Measurements from ENCODE around the gene TAS1R1.
A peak's percentile ranks its signal among the peaks of the same experiment; 100 is the strongest.

The TAS1R1 gene

DNA sequence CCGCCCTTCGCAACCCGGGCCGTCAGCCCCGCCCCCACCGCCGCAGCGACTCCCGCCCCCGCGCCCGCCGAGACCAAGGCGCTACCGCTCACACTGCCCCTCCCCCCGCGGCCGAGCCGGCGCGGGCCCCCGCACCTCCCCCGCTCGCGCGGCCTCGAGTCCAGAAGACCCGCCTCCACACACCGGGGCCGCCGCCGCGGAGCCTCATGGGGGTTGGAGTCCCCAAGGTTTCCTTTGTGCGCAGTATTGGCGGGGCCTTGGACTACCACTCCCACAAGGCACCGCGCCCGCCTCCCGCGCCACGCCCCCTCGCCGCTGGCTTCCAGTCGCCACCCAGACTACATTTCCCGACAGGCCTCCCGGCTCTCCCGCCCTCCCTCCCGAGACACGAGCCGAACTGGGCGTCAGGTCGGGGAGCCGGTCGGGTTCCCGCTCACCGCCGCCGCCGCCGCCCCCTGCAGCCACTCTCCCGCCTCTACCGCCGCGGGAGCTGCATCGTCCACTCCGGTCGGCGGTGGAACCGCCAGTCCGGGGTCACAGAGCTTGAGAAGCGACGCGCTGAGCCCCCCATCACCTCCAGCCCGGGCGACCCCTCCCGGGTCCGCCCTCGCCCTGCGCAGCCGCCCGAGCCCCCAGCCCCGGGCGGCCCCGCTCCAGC lies 58.4 kb downstream of the TAS1R1 start, which contains the start of gene PHF13:
Gene PHF13 (plus strand): TSS at position 371 of the 658 bp plus-strand sequence. CDS start 336 bp downstream, outside the sequence.
- Histone ChIP-seq H3K4me2 (ENCODE audit: low read length) (peak within 1 kb of the TSS; percentile 97), H3K4me3 (ENCODE audit: low read length) (peak within 1 kb of the TSS; percentile 84), H3K27me3 (ENCODE audit: control insufficient read depth, low read length) (peaks cover 5% of the 10 kb centered on the region), H3F3A (ENCODE audit: control insufficient read depth, insufficient read depth) (peaks cover 2% of the 10 kb centered on the region; the same call in 1 of the 2 replicates), H3K4me1 (ENCODE audit: control insufficient read depth, low read length) (peaks cover 17% of the 10 kb centered on the region), H4K20me1 (ENCODE audit: control insufficient read depth, insufficient read depth, low read depth, low read length) (0 out of 2 replicates have a peak, but pooled peaks cover 4% of the 10 kb centered on the region), H3K27ac (ENCODE audit: low read depth, low read length) (peak within 1 kb of the TSS; percentile 32; the same call in 1 of the 2 replicates), H3K79me2 (ENCODE audit: control insufficient read depth, low read length) (peaks cover 36% of the 10 kb centered on the region), H3K9me2 (replicated peaks; ENCODE audit: control insufficient read depth, low read length) (no peaks in the 10 kb centered on the region), H3K9me3 (ENCODE audit: control insufficient read depth, insufficient read depth, low read length) (no peaks in the 10 kb centered on the region), H3K36me3 (ENCODE audit: control insufficient read depth, low read length) (peaks cover 11% of the 10 kb centered on the region)
- no peak for TF ChIP-seq EZH2phosphoT487 (IDR thresholded peaks at IDR 0.05; ENCODE audit: borderline replicate concordance, low read length)

DNA sequence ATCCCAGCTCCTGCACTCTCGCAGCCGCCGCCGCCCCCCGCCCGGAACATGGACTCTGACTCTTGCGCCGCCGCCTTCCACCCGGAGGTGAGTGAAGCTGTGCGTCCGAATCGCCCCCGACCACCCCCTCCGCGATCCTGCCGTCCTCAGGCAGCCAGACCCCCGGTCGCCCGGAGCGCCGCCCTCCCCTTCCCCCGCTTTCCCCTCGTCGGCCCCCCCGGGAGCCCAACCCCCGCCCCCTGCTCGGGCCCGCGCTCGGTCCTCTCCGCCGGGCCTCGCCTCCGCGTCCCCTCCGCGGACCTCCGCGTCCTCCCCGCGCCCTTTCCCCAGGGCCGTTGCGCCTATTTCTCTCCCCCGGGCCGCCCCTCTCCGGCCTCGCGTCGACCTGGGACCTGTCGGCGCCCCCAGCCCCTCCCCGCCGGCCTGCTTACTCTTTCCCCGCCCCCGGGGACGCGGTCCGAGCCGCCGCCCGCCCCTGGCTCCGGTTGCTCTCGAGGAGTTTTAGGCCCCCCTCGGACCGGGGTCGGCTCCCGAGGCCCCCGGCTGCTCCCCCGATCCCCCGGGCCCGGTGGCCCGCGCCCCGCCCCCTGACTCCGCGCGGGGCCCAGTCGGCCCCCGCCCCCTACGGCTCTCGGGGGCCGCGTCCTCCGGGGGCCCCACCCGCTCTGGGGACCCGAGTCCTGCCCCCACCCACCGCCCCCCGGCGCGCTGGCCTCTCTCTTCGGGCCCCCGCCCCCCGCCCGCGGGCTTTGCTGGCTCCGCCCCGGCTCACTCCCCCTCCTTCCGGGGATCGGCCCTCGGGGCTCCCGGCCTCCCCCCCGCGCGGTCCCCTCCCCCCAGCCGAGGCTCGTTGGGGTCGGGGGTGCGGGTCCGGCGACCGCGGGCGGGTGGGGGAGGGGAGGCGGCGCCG lies 59.2 kb downstream of the TAS1R1 start:
- H3K36me3 ChIP-seq (ENCODE audit: control insufficient read depth, low read length) = peaks cover 16% of the 10 kb centered on the region
- peak overlapping the region; percentile 32; the same call in 1 of the 2 replicates for H3K27ac ChIP-seq (ENCODE audit: low read depth, low read length)
- no peak for TF ChIP-seq EZH2phosphoT487 (IDR thresholded peaks at IDR 0.05; ENCODE audit: borderline replicate concordance, low read length)
- TF ChIP-seq, protein P1, sequence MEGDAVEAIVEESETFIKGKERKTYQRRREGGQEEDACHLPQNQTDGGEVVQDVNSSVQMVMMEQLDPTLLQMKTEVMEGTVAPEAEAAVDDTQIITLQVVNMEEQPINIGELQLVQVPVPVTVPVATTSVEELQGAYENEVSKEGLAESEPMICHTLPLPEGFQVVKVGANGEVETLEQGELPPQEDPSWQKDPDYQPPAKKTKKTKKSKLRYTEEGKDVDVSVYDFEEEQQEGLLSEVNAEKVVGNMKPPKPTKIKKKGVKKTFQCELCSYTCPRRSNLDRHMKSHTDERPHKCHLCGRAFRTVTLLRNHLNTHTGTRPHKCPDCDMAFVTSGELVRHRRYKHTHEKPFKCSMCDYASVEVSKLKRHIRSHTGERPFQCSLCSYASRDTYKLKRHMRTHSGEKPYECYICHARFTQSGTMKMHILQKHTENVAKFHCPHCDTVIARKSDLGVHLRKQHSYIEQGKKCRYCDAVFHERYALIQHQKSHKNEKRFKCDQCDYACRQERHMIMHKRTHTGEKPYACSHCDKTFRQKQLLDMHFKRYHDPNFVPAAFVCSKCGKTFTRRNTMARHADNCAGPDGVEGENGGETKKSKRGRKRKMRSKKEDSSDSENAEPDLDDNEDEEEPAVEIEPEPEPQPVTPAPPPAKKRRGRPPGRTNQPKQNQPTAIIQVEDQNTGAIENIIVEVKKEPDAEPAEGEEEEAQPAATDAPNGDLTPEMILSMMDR (IDR thresholded peaks at IDR 0.05; ENCODE audit: low read depth, low read length, poor library complexity, severe bottlenecking) = no peak
- peak overlapping the region; percentile 69 for H3K4me2 ChIP-seq (ENCODE audit: low read length)
- H3F3A ChIP-seq (ENCODE audit: control insufficient read depth, insufficient read depth) = peaks cover 2% of the 10 kb centered on the region; the same call in 1 of the 2 replicates
- peaks cover 16% of the 10 kb centered on the region for H3K4me1 ChIP-seq (ENCODE audit: control insufficient read depth, low read length)
- no peaks in the 10 kb centered on the region for H3K9me2 ChIP-seq (replicated peaks; ENCODE audit: control insufficient read depth, low read length)
- H3K27me3 ChIP-seq (ENCODE audit: control insufficient read depth, low read length) = peaks cover 5% of the 10 kb centered on the region
- H3K4me3 ChIP-seq (ENCODE audit: low read length) = peak overlapping the region; percentile 84
- H3K9me3 ChIP-seq (ENCODE audit: control insufficient read depth, insufficient read depth, low read length) = no peaks in the 10 kb centered on the region
- peaks cover 36% of the 10 kb centered on the region for H3K79me2 ChIP-seq (ENCODE audit: control insufficient read depth, low read length)
- 0 out of 2 replicates have a peak, but pooled peaks cover 4% of the 10 kb centered on the region for H4K20me1 ChIP-seq (ENCODE audit: control insufficient read depth, insufficient read depth, low read depth, low read length)

DNA sequence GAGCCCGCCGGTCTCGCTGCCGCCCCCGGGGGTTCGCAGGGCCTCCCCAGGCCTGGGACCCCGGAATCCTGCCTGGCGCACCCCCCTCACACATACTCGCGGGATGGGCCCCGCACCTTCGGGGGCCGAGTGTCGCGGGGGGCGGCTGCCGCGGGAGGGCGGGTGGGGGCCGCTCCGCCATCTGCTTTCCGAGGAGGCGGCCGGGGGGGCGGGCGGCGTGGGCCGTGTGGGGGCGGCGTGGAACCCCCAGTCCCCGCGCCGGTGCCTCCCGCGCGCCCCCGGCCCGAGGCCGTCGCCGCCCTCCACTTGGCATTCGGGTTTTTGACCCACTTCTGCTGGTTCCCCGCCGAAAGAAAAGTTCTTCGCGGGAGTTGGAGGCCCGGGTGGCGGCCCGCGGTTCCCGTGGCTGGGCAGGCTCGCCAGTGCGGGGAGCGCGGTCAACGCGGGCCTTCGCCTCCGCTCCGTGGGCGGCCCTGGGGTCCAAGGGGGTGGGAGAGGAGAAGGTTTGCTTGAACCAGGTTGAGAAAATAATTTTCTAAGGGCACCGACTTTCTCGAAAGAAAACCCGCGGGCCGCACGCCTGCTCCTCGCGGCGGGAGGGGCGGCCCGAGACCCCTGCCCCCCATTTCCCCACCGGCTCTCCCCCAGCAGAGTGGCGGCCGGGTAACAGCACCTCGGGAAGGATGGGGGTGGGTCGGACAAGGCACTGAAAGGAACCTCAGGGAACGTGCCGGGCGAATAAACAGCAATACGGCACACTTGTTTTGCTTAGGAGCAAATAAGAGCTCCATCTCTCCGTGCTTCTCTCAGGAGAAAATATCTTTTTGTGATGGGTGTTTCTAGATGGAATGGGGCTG lies 60.0 kb downstream of the TAS1R1 start:
- Histone ChIP-seq H3K79me2 (ENCODE audit: control insufficient read depth, low read length) (peaks cover 36% of the 10 kb centered on the region), H3K27ac (ENCODE audit: low read depth, low read length) (no peak overlapping the region), H3K27me3 (ENCODE audit: control insufficient read depth, low read length) (peaks cover 5% of the 10 kb centered on the region), H3K9me2 (replicated peaks; ENCODE audit: control insufficient read depth, low read length) (no peaks in the 10 kb centered on the region), H3K4me2 (ENCODE audit: low read length) (peak overlapping the region; percentile 57), H3K4me3 (ENCODE audit: low read length) (peak overlapping the region; percentile 84), H3K4me1 (ENCODE audit: control insufficient read depth, low read length) (peaks cover 13% of the 10 kb centered on the region), H4K20me1 (ENCODE audit: control insufficient read depth, insufficient read depth, low read depth, low read length) (0 out of 2 replicates have a peak, but pooled peaks cover 4% of the 10 kb centered on the region), H3K36me3 (ENCODE audit: control insufficient read depth, low read length) (peaks cover 23% of the 10 kb centered on the region), H3K9me3 (ENCODE audit: control insufficient read depth, insufficient read depth, low read length) (no peaks in the 10 kb centered on the region), H3F3A (ENCODE audit: control insufficient read depth, insufficient read depth) (peaks cover 2% of the 10 kb centered on the region; the same call in 1 of the 2 replicates)
- TF ChIP-seq, protein P1 (IDR thresholded peaks at IDR 0.05; ENCODE audit: low read depth, low read length, poor library complexity, severe bottlenecking) = no peak
- TF ChIP-seq EZH2phosphoT487 (IDR thresholded peaks at IDR 0.05; ENCODE audit: borderline replicate concordance, low read length) = no peak
